Measurements from ENCODE around the gene RAB11FIP4.

RAB11FIP4 gene

GRCh38 chr17:31487063-31487647 lies 95.7 kb downstream of the RAB11FIP4 start (continued):
- TF ChIP-seq ZNF302 (tag by site-specific recombination; IDR thresholded peaks at IDR 0.05; ENCODE audit: low read depth) = no peak
- TF ChIP-seq ZNF426 (tag by site-specific recombination; IDR thresholded peaks at IDR 0.05) = no peak
- no peak for TF ChIP-seq ZNF571 (tag by site-specific recombination; IDR thresholded peaks at IDR 0.05)
- no peak for TF ChIP-seq ZNF416 (tag by site-specific recombination; IDR thresholded peaks at IDR 0.05)
- no peak for TF ChIP-seq ZNF174 (tag by site-specific recombination; IDR thresholded peaks at IDR 0.05)

GRCh38 chr17:31487648-31488263 lies 96.3 kb downstream of the RAB11FIP4 start:
- ChIA-PET POLR2A (interaction anchor here (0.5 to 2.0 kb wide), 18 partner anchors 9 to 569 kb away, joined by 3 to 8 read pairs (median 4); partner anchors contain the start of genes NF1 and UTP6), CTCF (interaction anchor here (0.8 to 1.1 kb wide), 4 partner anchors 29 to 354 kb away, joined by 3 to 5 read pairs (median 4); no protein-coding TSS in a partner anchor)
- H3K4me3 ChIP-seq (ENCODE audit: low read depth, low read length) = peak overlapping the region; percentile 58
- no peaks in the 10 kb centered on the region for H3K36me3 ChIP-seq (ENCODE audit: control insufficient read depth in 2 of 2, insufficient read depth in 1 of 2, low read length in 2 of 2)
- H3K9me3 ChIP-seq (ENCODE audit: control insufficient read depth, insufficient read depth, low read depth, low read length) = no peaks in the 10 kb centered on the region
- H3K27ac ChIP-seq (ENCODE audit: extremely low read depth, low read depth, low read length) = peak overlapping the region; percentile 2; the same call in 1 of the 2 replicates
- H3K4me1 ChIP-seq (ENCODE audit: control insufficient read depth, insufficient read depth, low read length) = peaks cover 4% of the 10 kb centered on the region; the same call in 1 of the 2 replicates
- TF ChIP-seq ZNF513 (tag by site-specific recombination; IDR thresholded peaks at IDR 0.05) = no peak
- no peak for TF ChIP-seq ZNF660 (tag by site-specific recombination; IDR thresholded peaks at IDR 0.05)
- no peak for TF ChIP-seq ZNF398 (tag by site-specific recombination; IDR thresholded peaks at IDR 0.05)
- no peak for TF ChIP-seq ZNF354C (tag by site-specific recombination; IDR thresholded peaks at IDR 0.05; ENCODE audit: borderline replicate concordance, low read depth)
- TF ChIP-seq ZNF292 (tag by site-specific recombination; IDR thresholded peaks at IDR 0.05; ENCODE audit: borderline replicate concordance, low read depth) = no peak
- TF ChIP-seq PRDM10 (tag by site-specific recombination; IDR thresholded peaks at IDR 0.05) = peak; percentile 77
- no peak for TF ChIP-seq ZNF658 (tag by site-specific recombination; IDR thresholded peaks at IDR 0.05)
- TF ChIP-seq ZNF792 (tag by site-specific recombination; IDR thresholded peaks at IDR 0.05) = no peak
- no peak for TF ChIP-seq SALL2 (tag by site-specific recombination; IDR thresholded peaks at IDR 0.05; ENCODE audit: borderline replicate concordance)
- TF ChIP-seq ZNF777 (tag by site-specific recombination; IDR thresholded peaks at IDR 0.05; ENCODE audit: borderline replicate concordance) = no peak
- TF ChIP-seq BCL11B (tag by site-specific recombination; IDR thresholded peaks at IDR 0.05; ENCODE audit: low read depth) = no peak
- TF ChIP-seq MEIS1 (CRISPR knock-in tag; IDR thresholded peaks at IDR 0.05; ENCODE audit: borderline replicate concordance) = no peak
- no peak for TF ChIP-seq ZNF621 (tag by site-specific recombination; IDR thresholded peaks at IDR 0.05)
- no peak for TF ChIP-seq ZNF843 (tag by site-specific recombination; IDR thresholded peaks at IDR 0.05)
- TF ChIP-seq ATF2 (tag by site-specific recombination; IDR thresholded peaks at IDR 0.05; ENCODE audit: low read depth) = no peak
- TF ChIP-seq ZNF433 (tag by site-specific recombination; IDR thresholded peaks at IDR 0.05; ENCODE audit: low read depth) = no peak
- no peak for TF ChIP-seq ZNF138 (tag by site-specific recombination; IDR thresholded peaks at IDR 0.05; ENCODE audit: borderline replicate concordance)
- TF ChIP-seq ZFP69B (tag by site-specific recombination; IDR thresholded peaks at IDR 0.05) = no peak
- peak; percentile 74; the same call in 1 of the 2 replicates for TF ChIP-seq KLF8 (tag by site-specific recombination; IDR thresholded peaks at IDR 0.05)
- TF ChIP-seq KLF10 (tag by site-specific recombination; IDR thresholded peaks at IDR 0.05) = peak; percentile 79; the same call in 1 of the 2 replicates
- no peak for TF ChIP-seq ZNF473 (tag by site-specific recombination; IDR thresholded peaks at IDR 0.05)
- TF ChIP-seq ZNF341 (tag by site-specific recombination; IDR thresholded peaks at IDR 0.05; ENCODE audit: low read depth) = no peak

Measured in HEK293 (cell line).